DOHH2 (cell line): ENCODE data around the gene ASB5.

ENCODE experiments used
- H3F3A ChIP-seq: fragments of 200-600 bp; sonication (generic), shearing (Covaris generic); 2 replicates; pipeline ENCODE4 v1.6.0; 2016; ENCODE audit warnings: antibody characterized with exemption, mild to moderate bottlenecking; ENCODE audit not compliant: control insufficient read depth, insufficient read depth
- H3K27ac ChIP-seq: fragments of 200-600 bp; sonication (generic); 2 replicates; pipeline ENCODE4 v1.5.1; 2014; ENCODE audit warnings: low read depth, mild to moderate bottlenecking, low read length, moderate library complexity
- H3K27me3 ChIP-seq: fragments of 200-600 bp; sonication (generic); 2 replicates; pipeline ENCODE4 v1.6.1; 2014; ENCODE audit warnings: mild to moderate bottlenecking, low read length, mixed read lengths; ENCODE audit not compliant: control insufficient read depth
- H3K36me3 ChIP-seq: fragments of 200-600 bp; sonication (generic); 2 replicates; pipeline ENCODE4 v1.6.1; 2014; ENCODE audit warnings: mild to moderate bottlenecking, low read length, moderate library complexity, mixed read lengths; ENCODE audit not compliant: control insufficient read depth
- H3K4me1 ChIP-seq: fragments of 200-600 bp; sonication (generic); 2 replicates; pipeline ENCODE4 v1.6.1; 2014; ENCODE audit warnings: mild to moderate bottlenecking, low read length, mixed read lengths; ENCODE audit not compliant: control insufficient read depth
- H3K4me2 ChIP-seq: fragments of 200-600 bp; sonication (generic); 2 replicates; pipeline ENCODE4 v1.6.0; 2014; ENCODE audit warnings: mild to moderate bottlenecking, low read length, moderate library complexity
- H3K4me3 ChIP-seq: fragments of 200-600 bp; sonication (generic); 2 replicates; pipeline ENCODE4 v1.5.1; 2014; ENCODE audit warnings: mild to moderate bottlenecking, low read length, mixed read lengths
- H3K79me2 ChIP-seq: fragments of 200-600 bp; sonication (generic); 2 replicates; pipeline ENCODE4 v1.6.1; 2014; ENCODE audit warnings: mild to moderate bottlenecking, low read length, mixed read lengths; ENCODE audit not compliant: control insufficient read depth
- H3K9me2 ChIP-seq: fragments of 200-600 bp; sonication (generic); replicated peaks from 2 replicates; pipeline ENCODE4 v1.6.1; 2014; ENCODE audit warnings: mild to moderate bottlenecking, low read length, mixed read lengths; ENCODE audit not compliant: control insufficient read depth
- H3K9me3 ChIP-seq: fragments of 200-600 bp; sonication (generic); 2 replicates; pipeline ENCODE4 v1.6.1; 2014; ENCODE audit warnings: antibody characterized with exemption, low read length, mixed read lengths; ENCODE audit not compliant: control insufficient read depth, insufficient read depth
- H4K20me1 ChIP-seq: fragments of 200-600 bp; sonication (generic); 2 replicates; pipeline ENCODE4 v1.6.0; 2014; ENCODE audit warnings: low read depth, mild to moderate bottlenecking, antibody characterized with exemption, low read length, moderate library complexity; ENCODE audit not compliant: control insufficient read depth, insufficient read depth
- EZH2phosphoT487 ChIP-seq: fragments of 200-600 bp; sonication (generic); IDR thresholded peaks from 2 replicates; pipeline ENCODE4 v1.6.1; 2017; ENCODE audit warnings: borderline replicate concordance, mild to moderate bottlenecking, antibody characterized with exemption, low read length, moderate library complexity, mixed read lengths
- TF ChIP-seq, protein P1 (sequence below): fragments of 200-600 bp; sonication (generic); IDR thresholded peaks from one replicate; pipeline ENCODE4 v1.5.1; 2014; ENCODE audit warnings: antibody characterized with exemption, mild to moderate bottlenecking, low read depth, low read length; ENCODE audit not compliant: poor library complexity, severe bottlenecking

The ASB5 gene

DNA sequence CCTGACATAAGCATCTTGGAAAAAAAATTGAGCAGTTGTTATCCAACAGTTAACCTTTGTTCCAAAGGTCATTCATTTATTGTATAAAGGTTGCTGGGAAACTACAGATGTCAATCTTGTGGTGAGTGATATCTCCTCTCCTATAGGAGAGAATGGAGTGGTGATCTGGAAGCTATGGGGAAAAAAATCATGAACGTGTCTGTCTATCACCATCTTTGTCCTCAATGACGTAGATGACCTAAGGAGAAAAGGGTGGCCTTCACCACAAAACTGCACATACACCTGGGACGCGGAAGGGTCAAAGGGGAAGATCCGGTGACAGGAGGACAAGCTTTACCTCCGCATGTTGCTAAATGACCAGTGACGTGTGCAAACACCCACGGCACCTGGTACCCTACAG lies 27.3 kb downstream of the ASB5 start:
- no peaks in the 10 kb centered on the region for H3K79me2 ChIP-seq
- H3K27me3 ChIP-seq, result no peaks in the 10 kb centered on the region
- no peak overlapping the region for H3K27ac ChIP-seq
- no peaks in the 10 kb centered on the region for H3F3A ChIP-seq
- H3K9me3 ChIP-seq, result no peaks in the 10 kb centered on the region
- no peaks in the 10 kb centered on the region for H3K4me1 ChIP-seq
- no peaks in the 10 kb centered on the region for H3K9me2 ChIP-seq
- H4K20me1 ChIP-seq, result no peaks in the 10 kb centered on the region
- TF ChIP-seq EZH2phosphoT487, result no peak
- TF ChIP-seq, protein P1, sequence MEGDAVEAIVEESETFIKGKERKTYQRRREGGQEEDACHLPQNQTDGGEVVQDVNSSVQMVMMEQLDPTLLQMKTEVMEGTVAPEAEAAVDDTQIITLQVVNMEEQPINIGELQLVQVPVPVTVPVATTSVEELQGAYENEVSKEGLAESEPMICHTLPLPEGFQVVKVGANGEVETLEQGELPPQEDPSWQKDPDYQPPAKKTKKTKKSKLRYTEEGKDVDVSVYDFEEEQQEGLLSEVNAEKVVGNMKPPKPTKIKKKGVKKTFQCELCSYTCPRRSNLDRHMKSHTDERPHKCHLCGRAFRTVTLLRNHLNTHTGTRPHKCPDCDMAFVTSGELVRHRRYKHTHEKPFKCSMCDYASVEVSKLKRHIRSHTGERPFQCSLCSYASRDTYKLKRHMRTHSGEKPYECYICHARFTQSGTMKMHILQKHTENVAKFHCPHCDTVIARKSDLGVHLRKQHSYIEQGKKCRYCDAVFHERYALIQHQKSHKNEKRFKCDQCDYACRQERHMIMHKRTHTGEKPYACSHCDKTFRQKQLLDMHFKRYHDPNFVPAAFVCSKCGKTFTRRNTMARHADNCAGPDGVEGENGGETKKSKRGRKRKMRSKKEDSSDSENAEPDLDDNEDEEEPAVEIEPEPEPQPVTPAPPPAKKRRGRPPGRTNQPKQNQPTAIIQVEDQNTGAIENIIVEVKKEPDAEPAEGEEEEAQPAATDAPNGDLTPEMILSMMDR, result no peak
- H3K36me3 ChIP-seq, result no peaks in the 10 kb centered on the region
- no peak overlapping the region for H3K4me3 ChIP-seq
- H3K4me2 ChIP-seq, result no peak overlapping the region

DNA sequence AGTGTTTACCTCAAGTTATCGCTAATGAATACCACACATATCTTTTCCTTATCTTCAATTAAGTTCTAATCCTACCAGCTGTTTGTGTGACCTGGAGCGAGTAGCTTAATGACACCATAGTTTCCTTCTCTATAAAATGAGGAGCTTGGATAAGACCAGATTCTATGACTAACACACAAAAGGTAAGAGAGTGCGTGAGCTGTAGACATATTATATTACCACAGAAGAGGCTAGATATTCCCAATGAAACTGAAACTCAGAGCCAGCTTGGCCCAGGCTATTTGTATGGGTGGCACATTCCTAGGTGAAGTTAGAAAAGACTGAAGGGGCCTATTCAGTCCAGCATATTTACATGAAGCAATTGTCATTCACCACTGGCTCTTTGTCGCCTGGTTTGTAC lies 30.2 kb downstream of the ASB5 start:
- Histone ChIP-seq H3K36me3 (no peaks in the 10 kb centered on the region), H4K20me1 (no peaks in the 10 kb centered on the region), H3K4me3 (no peak overlapping the region), H3K27me3 (no peaks in the 10 kb centered on the region), H3K27ac (no peak overlapping the region), H3F3A (no peaks in the 10 kb centered on the region), H3K9me2 (no peaks in the 10 kb centered on the region), H3K4me1 (no peaks in the 10 kb centered on the region), H3K9me3 (no peaks in the 10 kb centered on the region), H3K4me2 (no peak overlapping the region), H3K79me2 (no peaks in the 10 kb centered on the region)
- TF ChIP-seq EZH2phosphoT487, result no peak
- TF ChIP-seq, protein P1, result no peak

DNA sequence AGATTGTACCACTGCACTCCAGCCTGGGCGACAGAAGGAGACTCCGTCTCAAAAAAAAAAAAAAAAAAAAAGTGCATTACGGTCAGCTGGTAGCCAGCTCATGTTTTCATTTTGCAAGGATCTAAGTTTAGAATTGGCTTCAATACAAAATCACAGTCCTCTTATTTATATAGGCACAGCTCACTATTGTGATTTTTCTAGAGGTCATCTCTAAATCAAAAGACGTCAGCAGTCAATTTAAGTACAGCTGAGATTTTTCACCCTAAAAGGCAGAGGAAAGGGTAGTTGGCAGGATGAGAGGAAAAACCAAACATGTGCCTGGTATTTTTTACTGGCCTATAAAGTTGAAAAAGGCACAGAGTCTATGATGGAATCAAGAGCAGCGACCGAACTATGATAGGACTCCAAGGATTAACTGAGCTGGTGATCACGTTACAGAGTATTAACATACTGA lies 30.8 kb downstream of the ASB5 start:
- no peaks in the 10 kb centered on the region for H3K9me3 ChIP-seq
- TF ChIP-seq, protein P1, result no peak
- TF ChIP-seq EZH2phosphoT487, result no peak
- no peak overlapping the region for H3K27ac ChIP-seq
- H3K27me3 ChIP-seq, result no peaks in the 10 kb centered on the region
- H3K9me2 ChIP-seq, result no peaks in the 10 kb centered on the region
- no peaks in the 10 kb centered on the region for H4K20me1 ChIP-seq
- no peak overlapping the region for H3K4me2 ChIP-seq
- H3F3A ChIP-seq, result no peaks in the 10 kb centered on the region
- no peak overlapping the region for H3K4me3 ChIP-seq
- H3K36me3 ChIP-seq, result no peaks in the 10 kb centered on the region
- no peaks in the 10 kb centered on the region for H3K79me2 ChIP-seq
- H3K4me1 ChIP-seq, result no peaks in the 10 kb centered on the region

DNA sequence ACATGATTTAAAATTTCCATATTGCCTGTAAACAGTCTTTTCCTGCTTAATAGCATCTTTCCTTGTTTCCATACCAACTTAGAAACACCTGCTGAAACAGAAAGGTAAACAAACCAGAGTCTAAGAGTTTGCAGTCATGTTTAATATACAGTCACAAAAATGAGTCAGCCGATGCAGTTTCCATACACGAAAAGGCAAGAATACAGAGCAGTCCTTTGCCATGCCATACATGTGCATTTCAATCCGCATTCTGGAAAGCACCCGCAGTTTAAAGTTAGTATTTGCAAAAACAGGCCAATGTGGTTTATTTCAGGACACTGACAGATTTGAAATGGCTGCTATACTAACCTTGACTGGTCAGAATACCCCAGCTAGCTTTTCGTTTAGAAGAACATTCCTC lies 32.1 kb downstream of the ASB5 start:
- H4K20me1 ChIP-seq, result no peaks in the 10 kb centered on the region
- no peak overlapping the region for H3K4me3 ChIP-seq
- H3K9me2 ChIP-seq, result no peaks in the 10 kb centered on the region
- H3K4me1 ChIP-seq, result no peaks in the 10 kb centered on the region
- no peaks in the 10 kb centered on the region for H3K27me3 ChIP-seq
- TF ChIP-seq, protein P1, result no peak
- TF ChIP-seq EZH2phosphoT487, result no peak
- H3K36me3 ChIP-seq, result no peaks in the 10 kb centered on the region
- H3K27ac ChIP-seq, result no peak overlapping the region
- no peaks in the 10 kb centered on the region for H3K9me3 ChIP-seq
- no peak overlapping the region for H3K4me2 ChIP-seq
- H3K79me2 ChIP-seq, result no peaks in the 10 kb centered on the region
- no peaks in the 10 kb centered on the region for H3F3A ChIP-seq
